ENCODE measurements around the gene SEMA3E.
A peak's percentile ranks its signal among the peaks of the same experiment; 100 is the strongest.
"Not testable (repeated sequence)": the region's sequence is repeated elsewhere in the genome, so short reads cannot be mapped to it uniquely, and the experiment has no call there.

Gene SEMA3E

DNA sequence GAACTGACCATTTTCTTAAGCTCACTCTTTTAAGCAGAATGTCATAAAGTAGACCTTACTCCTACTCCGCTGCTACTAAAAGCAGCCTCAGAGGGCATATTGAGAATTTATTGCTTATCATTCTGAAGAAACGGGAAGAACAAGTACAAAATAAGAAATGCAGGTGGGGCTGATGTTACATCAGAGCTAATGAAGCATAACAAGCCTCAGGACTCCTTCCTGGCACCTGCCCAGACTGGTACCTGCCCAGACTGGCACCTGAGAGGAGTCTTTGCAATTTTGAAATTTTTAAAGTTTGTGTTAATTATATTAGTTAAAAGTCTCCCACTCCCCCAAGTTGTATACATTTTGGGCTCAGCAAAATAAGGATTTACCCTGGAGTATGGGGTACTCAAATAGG is 162.4 kb downstream of the SEMA3E start:
- DNase-seq (ENCODE audit: low spot score) = no peak

DNA sequence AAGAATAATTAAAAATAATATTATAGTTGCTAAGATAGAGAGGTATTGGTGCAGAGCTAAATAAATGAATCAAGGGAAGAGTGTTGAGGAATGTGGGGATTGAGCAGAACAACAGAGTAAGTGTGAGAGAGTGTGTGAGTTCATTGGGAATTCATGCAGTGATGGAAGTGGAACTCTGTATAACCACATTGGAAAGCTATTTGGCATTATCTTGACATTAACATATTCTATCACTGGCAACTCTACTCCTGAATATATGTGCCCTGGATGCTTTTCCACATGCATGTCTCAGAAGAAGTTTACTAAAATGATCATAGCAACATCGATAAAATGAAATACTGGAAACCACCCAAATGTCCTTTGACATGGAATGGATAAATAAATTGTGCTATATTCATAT is 164.1 kb downstream of the SEMA3E start:
- DNase-seq (ENCODE audit: low spot score) = no peak

GRCh38 chr7:83484266-83484665 is 164.7 kb downstream of the SEMA3E start:
- no peak for DNase-seq (ENCODE audit: low spot score)

- DNase-seq (ENCODE audit: low spot score) = no peak
Measured at GRCh38 chr7:83478616-83479015, 170.3 kb downstream of the SEMA3E start.

GRCh38 chr7:83476511-83477050 is 172.4 kb downstream of the SEMA3E start:
- no peak for DNase-seq (ENCODE audit: low spot score)

- DNase-seq (ENCODE audit: low spot score) = peak; percentile 17
Measured at GRCh38 chr7:83475420-83475819, 173.5 kb downstream of the SEMA3E start.

GRCh38 chr7:83472376-83472775 is 176.6 kb downstream of the SEMA3E start:
- no peak for DNase-seq (ENCODE audit: low spot score)

GRCh38 chr7:83469491-83469890 is 179.4 kb downstream of the SEMA3E start:
- DNase-seq (ENCODE audit: low spot score) = no peak

GRCh38 chr7:83469076-83469475 is 179.9 kb downstream of the SEMA3E start:
- no peak for DNase-seq (ENCODE audit: low spot score)

GRCh38 chr7:83468251-83468739 is 180.6 kb downstream of the SEMA3E start:
- DNase-seq (ENCODE audit: low spot score) = peak; percentile 25

DNA sequence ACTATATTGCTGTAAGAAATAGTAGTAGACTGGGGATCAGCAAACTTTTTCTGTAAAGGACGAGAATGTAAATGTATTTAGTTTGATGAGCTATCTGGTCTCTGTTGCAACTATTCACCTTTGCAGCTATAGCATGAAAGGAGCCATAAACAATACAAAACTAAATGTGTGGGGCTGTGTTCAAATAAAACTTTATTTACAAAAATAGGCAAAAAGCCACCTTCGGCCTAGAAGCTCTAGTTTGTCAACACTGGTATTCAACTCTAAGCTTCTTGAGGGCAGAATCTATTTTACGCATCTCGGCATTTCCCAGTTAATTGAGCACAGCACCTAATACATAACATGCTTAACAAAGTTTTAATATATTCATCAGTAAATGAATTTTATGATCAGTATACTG is 181.4 kb downstream of the SEMA3E start:
- no peak for DNase-seq (ENCODE audit: low spot score)

- no peak for DNase-seq (ENCODE audit: low spot score)
Measured at GRCh38 chr7:83466956-83467355, 182.0 kb downstream of the SEMA3E start.

DNA sequence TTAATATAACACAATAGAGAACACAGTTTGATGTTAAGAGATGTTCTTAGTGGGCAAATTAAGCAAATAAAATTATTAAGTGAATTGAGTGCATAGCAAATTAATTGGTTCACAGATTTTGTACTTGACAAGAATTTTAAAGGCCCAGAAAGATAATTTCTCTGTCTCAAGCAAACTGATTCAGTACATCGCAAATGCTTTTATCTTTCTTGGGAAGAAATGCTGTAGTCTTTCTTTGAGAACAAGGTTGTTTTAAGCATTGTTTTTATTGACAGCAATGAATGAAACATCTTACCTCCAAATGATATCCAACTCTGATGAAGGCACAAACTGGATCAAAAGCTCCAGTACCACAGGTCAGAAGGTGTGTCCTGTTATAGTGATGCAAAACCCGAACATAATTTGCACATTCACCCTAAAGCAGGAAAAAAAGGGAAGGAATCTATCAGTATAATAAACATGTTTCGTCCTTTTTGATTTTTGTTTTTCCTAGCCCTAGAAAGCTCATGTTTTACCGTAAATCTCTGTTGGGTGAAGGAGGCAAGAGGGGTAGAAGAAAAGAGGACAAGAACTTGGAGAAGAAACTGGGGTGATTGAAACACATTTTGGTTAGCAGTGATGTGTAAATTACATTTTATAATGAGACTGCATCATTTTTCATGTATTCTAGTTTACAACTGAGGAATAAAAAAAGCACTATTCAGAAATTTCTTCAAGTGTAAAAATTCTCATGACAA is 182.6 kb downstream of the SEMA3E start:
- DNase-seq (ENCODE audit: low spot score) = no peak

DNA sequence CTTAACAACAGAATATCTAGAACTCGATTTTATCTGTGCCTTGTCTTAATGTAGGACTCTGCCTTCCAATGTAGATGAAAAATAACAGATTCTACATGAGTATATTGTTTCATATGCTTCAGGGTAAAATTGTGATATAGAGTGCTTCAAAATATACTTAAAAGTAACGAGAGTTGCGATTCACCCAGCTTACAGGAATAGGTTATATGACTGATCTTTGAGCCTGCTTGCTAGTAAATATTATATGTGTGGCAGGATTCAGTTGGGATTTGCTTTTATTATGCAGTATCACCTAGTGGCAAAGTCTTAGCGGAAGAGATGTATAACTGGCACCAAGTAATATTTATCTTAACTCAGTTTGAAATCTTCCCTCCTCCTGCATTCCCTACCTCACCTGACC is 183.3 kb downstream of the SEMA3E start:
- DNase-seq (ENCODE audit: low spot score) = no peak

DNA sequence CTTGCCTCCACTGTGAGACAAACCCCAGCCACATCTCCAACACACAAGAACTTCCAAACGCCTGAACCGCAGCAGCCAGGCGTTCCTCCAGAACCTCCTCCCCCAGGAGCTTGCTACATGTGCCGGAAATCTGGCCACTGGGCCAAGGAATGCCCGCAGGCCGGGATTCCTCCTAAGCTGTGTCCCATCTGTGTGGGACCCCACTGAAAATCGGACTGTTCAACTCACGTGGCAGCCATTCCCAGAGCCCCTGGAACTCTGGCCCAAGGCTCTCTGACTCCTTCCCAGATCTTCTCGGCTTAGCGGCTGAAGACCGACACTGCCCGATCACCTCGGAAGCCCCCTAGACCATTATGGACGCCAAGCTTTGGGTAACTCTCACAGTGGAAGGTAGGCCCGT is 187.1 kb downstream of the SEMA3E start:
- not testable (repeated sequence) for DNase-seq (ENCODE audit: low spot score)

DNA sequence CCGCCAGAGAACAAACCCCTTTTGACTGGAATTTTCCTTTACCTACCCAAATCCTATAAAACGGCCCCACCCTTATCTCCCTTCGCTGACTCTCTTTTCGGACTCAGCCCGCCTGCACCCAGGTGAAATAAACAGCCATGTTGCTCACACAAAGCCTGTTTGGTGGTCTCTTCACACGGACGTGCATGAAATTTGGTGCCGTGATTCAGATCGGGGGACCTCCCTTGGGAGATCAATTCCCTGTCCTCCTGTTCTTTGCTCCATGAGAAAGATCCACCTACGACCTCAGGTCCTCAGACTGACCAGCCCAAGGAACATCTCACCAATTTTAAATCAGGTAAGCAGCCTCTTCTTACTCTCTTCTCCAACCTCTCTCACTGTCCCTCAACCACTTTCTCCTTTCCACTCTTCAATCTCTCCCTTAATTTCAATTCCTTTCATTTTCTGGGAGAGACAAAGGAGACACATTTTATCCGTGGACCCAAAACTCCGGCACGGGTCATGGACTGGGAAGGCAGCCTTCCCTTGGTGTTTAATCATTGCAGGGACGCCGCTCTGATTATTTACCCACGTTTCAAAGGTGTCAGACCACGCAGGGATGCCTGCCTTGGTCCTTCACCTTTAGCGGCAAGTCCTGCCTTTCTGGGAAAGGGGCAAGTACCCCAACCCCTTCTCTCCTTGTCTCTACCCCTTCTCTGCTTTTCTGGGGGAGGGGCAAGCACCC is 188.8 kb downstream of the SEMA3E start:
- DNase-seq (ENCODE audit: low spot score) = not testable (repeated sequence)

GRCh38 chr7:83459101-83459929 is 189.6 kb downstream of the SEMA3E start:
- not testable (repeated sequence) for DNase-seq (ENCODE audit: low spot score)

DNA sequence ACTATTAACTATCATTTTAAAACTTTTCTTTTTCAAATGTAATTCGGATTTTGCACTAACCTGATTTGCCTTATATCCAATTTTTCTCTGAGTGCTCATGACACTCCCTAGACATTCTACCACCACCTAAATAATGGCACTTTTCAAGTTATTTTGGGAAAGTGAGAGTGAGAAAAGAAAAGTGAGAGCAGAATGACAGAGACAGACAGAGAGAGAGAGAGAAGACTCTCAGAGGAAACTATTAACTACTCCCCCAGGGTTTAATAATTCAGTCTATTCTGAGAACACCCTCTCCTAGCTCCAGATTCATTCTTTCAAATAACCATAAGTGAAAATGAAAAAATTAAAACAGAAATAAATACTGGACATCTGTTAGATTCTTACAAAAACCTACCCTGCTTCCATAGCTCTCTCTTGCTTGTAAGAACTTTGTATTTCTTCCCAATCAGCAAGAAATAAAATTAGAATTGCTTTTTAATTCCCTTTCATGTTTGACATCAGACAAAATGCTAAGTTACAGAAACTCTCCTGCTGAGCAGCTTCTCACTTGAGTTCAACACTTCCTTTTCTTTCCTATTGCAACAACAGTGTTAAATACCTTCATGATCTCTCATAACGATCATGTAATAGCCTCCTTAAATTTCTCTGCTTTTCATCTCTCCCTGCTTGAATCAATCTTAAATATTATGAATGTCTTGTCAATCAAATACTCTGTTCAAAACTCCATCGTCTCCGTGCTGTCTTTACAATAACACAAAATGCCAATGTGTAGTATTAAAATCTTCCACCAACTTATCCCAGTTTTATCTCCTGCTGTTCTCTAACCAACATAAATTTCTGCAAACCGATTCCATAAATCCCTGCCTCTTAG is 191.7 kb downstream of the SEMA3E start:
- no peak for DNase-seq (ENCODE audit: low spot score)

DNA sequence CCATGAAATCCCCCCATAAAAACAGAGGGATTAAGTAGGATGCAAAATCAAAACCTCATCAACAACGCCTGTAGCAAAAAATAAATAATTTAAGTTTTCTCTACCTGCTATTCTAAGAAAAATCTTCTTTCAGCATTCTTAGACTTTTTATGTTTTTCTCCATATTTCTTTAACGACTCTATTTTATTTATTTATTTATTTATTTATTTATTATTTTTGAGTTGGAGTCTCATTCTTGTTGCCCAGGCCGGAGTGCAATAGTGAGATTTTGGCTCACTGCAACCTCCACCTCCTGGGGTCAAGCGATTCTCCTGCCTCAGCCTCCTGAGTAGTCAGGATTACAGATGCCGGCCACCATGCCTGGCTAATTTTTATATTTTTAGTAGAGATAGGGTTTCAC is 192.5 kb downstream of the SEMA3E start:
- DNase-seq (ENCODE audit: low spot score) = no peak

GRCh38 chr7:83455612-83456011 is 193.3 kb downstream of the SEMA3E start:
- DNase-seq (ENCODE audit: low spot score) = peak; percentile 19

DNA sequence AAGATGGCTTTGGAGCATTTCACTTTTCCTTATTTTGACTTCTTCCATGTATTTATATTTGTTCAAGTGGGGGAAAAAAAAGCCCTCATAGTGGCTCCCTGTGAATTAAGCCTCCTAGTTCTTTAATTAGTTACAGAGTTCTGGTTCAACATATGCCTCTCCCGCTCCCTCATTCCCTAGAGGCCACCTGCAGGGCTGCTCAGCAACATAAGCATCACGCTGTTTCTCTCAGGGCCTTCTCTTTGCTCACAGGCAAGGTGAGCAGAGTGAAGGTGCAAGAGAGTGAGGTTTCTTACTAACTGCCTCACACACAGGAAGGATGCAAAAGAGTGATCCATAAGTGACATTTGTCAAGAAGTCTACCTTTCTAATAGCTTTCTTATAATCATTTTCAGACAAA is 196.7 kb downstream of the SEMA3E start:
- no peak for DNase-seq (ENCODE audit: low spot score)

All from HuH-7 (cell line).